ENCODE data around the gene APOL1. TPM values are rescaled to one million over a fixed set of nuclear protein-coding genes. Genes with fewer than 3 reads are reported as not detected.

The APOL1 gene
- total RNA-seq, 3 donors from 2014 or later = 26.0 to 85.7 (median 68.5) TPM

DNA sequence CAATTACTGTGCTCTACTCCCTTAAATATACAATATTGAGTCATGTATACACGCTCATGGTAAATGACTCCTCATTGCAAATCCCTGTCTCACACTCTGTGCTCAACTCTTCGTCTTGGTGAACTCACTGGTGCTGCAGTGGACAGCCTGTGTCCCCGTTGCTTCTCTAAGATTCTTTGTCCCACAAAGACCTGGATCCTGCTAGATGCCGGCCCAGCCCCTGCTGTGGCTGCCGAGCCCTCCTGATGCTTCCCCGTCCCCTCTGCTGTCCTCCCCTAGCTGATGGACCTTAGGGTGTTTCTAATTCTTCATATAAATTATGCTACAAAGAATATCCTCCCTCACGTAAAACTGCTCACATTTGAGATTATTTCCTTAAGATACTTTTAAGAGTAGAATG lies 19.1 kb upstream of the APOL1 start:
- intact Hi-C loops (cut with DNase I, micrococcal nuclease) = no loop called here
- no peaks in the 10 kb centered on the region for H3K36me3 ChIP-seq (ENCODE audit: low read depth)
- ATAC-seq = no peak
- no peak for DNase-seq
- H3K9me3 ChIP-seq = no peaks in the 10 kb centered on the region
- no peak for TF ChIP-seq CTCF (IDR thresholded peaks at IDR 0.05)
- H3K4me1 ChIP-seq (ENCODE audit: low read depth) = peaks cover 15% of the 10 kb centered on the region
- H3K4me3 ChIP-seq = no peak overlapping the region

DNA sequence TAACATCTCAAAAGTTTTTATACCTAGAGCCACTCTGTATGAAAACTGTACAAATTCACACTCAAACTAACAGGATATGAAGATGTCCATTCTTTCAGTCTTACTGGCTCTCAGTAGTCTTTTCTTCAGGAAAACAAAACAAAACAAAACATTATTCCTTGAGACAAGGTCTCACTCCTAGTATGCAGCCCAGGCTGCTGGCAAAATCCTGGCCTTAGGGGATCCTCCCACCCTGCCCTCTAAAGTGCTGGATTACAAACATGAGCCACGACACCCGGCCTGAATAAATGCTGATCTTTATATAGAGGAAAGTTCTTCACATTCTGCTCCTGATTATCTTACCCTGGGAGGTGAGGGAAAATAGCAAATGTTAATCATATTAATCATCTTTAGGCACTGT lies 18.7 kb upstream of the APOL1 start:
- peaks cover 15% of the 10 kb centered on the region for H3K4me1 ChIP-seq (ENCODE audit: low read depth)
- DNase-seq = no peak

GRCh38 chr22:36234919-36235318 lies 18.0 kb upstream of the APOL1 start:
- Histone ChIP-seq H3K4me1 (ENCODE audit: low read depth) (peaks cover 15% of the 10 kb centered on the region), H3K36me3 (ENCODE audit: low read depth) (no peaks in the 10 kb centered on the region), H3K9me3 (no peaks in the 10 kb centered on the region), H3K4me3 (no peak overlapping the region)
- TF ChIP-seq CTCF (IDR thresholded peaks at IDR 0.05) = no peak
- no peak for DNase-seq
- intact Hi-C loops (cut with DNase I, micrococcal nuclease) = no loop called here
- ATAC-seq = no peak

More for the DNA sequence above, 18.7 kb upstream of the APOL1 start:
- ATAC-seq = no peak
- H3K36me3 ChIP-seq (ENCODE audit: low read depth) = no peaks in the 10 kb centered on the region
- intact Hi-C loops (cut with DNase I, micrococcal nuclease) = no loop called here
- TF ChIP-seq CTCF (IDR thresholded peaks at IDR 0.05) = no peak
- H3K4me3 ChIP-seq = no peak overlapping the region
- no peaks in the 10 kb centered on the region for H3K9me3 ChIP-seq

DNA sequence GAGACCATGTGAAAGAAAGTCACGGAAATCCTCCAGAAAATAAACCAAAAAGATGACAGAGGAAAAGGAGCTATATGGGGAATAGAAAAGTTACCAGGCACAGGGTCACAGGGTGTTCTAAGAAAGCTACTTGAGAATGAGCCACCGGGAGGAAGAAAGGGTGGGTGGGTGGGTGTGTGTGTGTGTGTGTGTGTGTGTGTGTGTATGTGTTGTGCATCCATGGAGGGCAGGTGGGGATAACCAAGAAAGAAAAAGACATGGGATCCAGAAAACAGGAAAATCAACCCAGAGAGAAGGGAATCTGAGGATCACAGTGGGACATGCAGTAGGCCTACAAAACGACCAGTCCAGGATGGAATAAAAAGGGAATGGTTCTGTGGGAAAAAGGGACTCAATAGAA lies 17.3 kb upstream of the APOL1 start:
- Histone ChIP-seq H3K4me3 (no peak overlapping the region), H3K4me1 (ENCODE audit: low read depth) (peaks cover 15% of the 10 kb centered on the region), H3K36me3 (ENCODE audit: low read depth) (no peaks in the 10 kb centered on the region), H3K9me3 (no peaks in the 10 kb centered on the region)
- intact Hi-C loops (cut with DNase I, micrococcal nuclease) = no loop called here
- TF ChIP-seq CTCF (IDR thresholded peaks at IDR 0.05) = no peak
- ATAC-seq (no peak), DNase-seq (no peak)

DNA sequence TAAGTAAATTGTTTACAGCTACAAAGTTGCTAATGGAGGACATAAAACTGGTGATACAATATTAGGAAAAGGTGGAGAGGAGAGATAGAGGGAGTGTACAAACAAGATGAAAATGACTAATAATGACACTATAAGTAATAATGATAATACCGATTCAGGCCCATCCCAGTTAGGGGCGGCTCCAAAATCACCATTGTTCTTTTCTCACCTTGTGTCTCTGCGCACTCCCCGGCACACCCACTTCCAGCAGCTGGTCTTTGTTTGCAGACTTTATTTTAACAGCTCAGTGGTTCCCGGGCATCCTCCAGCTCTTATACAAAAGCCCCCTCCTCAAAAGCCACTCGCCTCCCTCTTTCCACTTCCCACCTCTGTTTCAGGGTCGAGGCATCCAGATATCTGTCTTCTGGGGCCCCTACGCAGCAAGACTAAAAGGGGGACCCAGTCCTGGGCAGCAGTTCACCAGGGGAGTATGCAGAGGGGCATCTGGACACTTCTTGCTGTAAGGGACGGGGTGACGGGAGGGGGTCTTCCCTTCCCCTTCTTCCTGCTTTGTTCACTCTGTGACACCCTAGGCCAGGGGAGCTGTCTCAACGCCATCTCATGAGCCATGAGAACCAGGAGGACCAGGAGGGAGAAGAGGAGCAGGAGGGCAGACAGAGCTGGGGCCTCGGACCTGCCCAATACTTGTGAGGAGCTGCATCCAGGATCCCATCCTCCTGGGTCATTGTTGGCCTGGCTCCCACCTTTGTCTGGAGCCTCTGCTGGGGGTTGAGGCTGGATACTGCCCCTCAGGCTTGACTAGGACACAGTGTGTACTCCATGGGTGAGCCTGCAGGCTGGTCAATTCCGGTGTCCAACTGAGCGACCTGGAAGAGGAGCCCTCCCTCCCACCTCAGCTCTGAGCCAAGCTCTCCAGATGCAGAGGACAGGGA lies 16.3 kb upstream of the APOL1 start:
- DNase-seq (no peak), ATAC-seq (no peak)
- H3K36me3 ChIP-seq (ENCODE audit: low read depth) = no peaks in the 10 kb centered on the region
- H3K4me3 ChIP-seq = no peak overlapping the region
- peaks cover 15% of the 10 kb centered on the region for H3K4me1 ChIP-seq (ENCODE audit: low read depth)
- TF ChIP-seq CTCF (IDR thresholded peaks at IDR 0.05) = no peak
- intact Hi-C loops (cut with DNase I, micrococcal nuclease) = no loop called here
- no peaks in the 10 kb centered on the region for H3K9me3 ChIP-seq

All from mucosa of descending colon (tissue), 3 donors.